ENCODE measurements around the gene CHRNA10.

CHRNA10 gene

DNA sequence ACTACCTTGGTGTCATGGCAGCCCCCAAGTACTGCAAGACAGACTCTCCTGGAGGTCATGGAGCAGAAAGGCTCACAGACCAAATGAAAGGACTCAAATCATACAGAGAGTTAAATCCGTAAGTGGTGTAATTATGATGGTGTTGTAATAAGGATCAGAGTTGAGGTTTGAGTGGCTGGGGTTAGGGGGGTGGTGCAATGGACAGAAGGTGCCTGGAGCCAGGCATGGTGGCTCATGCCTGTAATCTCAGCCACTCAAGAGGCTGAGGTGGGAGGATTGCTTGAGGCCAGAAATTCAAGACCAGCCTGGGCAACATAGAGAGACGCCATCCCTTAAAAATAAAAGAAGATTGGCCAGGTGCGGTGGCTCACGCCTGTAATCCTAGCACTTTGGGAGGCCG is 48.1 kb downstream of the CHRNA10 start:
- DNase-seq (no peak), ATAC-seq (ENCODE audit: insufficient read depth, low read depth) (no peak)
- Histone ChIP-seq H2AFZ (ENCODE audit: low read depth, low read length) (no peak overlapping the region), H3K4me3 (ENCODE audit: low read depth in 1 of 2, low read length in 2 of 2) (no peak overlapping the region), H3K9ac (ENCODE audit: low read depth, low read length) (no peak overlapping the region), H3K27me3 (ENCODE audit: insufficient read depth, low read length, poor library complexity) (peaks cover 5% of the 10 kb centered on the region), H3K36me3 (ENCODE audit: insufficient read depth, low read length) (no peaks in the 10 kb centered on the region), H3K9me3 (ENCODE audit: insufficient read depth, low read length, severe bottlenecking) (no peaks in the 10 kb centered on the region), H3K27ac (ENCODE audit: low read length) (no peak overlapping the region), H3K4me1 (ENCODE audit: insufficient read depth, low read length) (no peaks in the 10 kb centered on the region), H4K20me1 (ENCODE audit: insufficient read depth, low read length) (no peaks in the 10 kb centered on the region), H3K4me2 (ENCODE audit: insufficient read depth, low read length) (no peak overlapping the region), H3K79me2 (ENCODE audit: insufficient read depth, low read length) (no peaks in the 10 kb centered on the region)
- TF ChIP-seq, protein P1, sequence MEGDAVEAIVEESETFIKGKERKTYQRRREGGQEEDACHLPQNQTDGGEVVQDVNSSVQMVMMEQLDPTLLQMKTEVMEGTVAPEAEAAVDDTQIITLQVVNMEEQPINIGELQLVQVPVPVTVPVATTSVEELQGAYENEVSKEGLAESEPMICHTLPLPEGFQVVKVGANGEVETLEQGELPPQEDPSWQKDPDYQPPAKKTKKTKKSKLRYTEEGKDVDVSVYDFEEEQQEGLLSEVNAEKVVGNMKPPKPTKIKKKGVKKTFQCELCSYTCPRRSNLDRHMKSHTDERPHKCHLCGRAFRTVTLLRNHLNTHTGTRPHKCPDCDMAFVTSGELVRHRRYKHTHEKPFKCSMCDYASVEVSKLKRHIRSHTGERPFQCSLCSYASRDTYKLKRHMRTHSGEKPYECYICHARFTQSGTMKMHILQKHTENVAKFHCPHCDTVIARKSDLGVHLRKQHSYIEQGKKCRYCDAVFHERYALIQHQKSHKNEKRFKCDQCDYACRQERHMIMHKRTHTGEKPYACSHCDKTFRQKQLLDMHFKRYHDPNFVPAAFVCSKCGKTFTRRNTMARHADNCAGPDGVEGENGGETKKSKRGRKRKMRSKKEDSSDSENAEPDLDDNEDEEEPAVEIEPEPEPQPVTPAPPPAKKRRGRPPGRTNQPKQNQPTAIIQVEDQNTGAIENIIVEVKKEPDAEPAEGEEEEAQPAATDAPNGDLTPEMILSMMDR (IDR thresholded peaks at IDR 0.05; ENCODE audit: borderline replicate concordance, extremely low read depth, low read length, poor library complexity, severe bottlenecking), result no peak
- no peak for TF ChIP-seq EZH2 (IDR thresholded peaks at IDR 0.05; ENCODE audit: borderline replicate concordance, low read depth, low read length, severe bottlenecking)

DNA sequence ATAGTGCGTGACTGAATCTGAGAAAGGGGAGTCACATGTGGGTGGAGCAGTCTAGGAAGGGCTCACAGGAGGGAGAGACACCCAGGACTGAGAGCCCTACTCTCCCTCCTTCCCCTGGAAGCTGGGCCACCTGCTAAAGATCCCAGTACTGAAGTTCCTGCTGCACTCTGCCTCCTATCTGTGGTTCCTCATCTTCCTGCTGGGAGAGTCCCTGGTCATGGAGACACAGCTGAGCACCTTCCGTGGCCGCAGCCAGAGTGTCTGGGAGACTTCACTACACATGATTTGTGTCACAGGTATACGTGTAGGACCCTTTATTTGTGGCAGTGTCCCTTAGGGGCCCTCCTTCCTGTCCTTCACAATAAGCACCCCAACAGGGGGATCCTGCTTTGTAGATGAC is 48.7 kb downstream of the CHRNA10 start:
- Histone ChIP-seq H3K4me2 (ENCODE audit: insufficient read depth, low read length) (no peak overlapping the region), H3K9me3 (ENCODE audit: insufficient read depth, low read length, severe bottlenecking) (no peaks in the 10 kb centered on the region), H4K20me1 (ENCODE audit: insufficient read depth, low read length) (no peaks in the 10 kb centered on the region), H3K9ac (ENCODE audit: low read depth, low read length) (no peak overlapping the region), H2AFZ (ENCODE audit: low read depth, low read length) (no peak overlapping the region), H3K27ac (ENCODE audit: low read length) (no peak overlapping the region), H3K4me1 (ENCODE audit: insufficient read depth, low read length) (no peaks in the 10 kb centered on the region), H3K27me3 (ENCODE audit: insufficient read depth, low read length, poor library complexity) (peaks cover 5% of the 10 kb centered on the region), H3K79me2 (ENCODE audit: insufficient read depth, low read length) (no peaks in the 10 kb centered on the region), H3K36me3 (ENCODE audit: insufficient read depth, low read length) (no peaks in the 10 kb centered on the region), H3K4me3 (ENCODE audit: low read depth in 1 of 2, low read length in 2 of 2) (no peak overlapping the region)
- no peak for ATAC-seq (ENCODE audit: insufficient read depth, low read depth)
- TF ChIP-seq, protein P1 (IDR thresholded peaks at IDR 0.05; ENCODE audit: borderline replicate concordance, extremely low read depth, low read length, poor library complexity, severe bottlenecking), result no peak
- TF ChIP-seq EZH2 (IDR thresholded peaks at IDR 0.05; ENCODE audit: borderline replicate concordance, low read depth, low read length, severe bottlenecking), result no peak
- DNase-seq, result no peak

DNA sequence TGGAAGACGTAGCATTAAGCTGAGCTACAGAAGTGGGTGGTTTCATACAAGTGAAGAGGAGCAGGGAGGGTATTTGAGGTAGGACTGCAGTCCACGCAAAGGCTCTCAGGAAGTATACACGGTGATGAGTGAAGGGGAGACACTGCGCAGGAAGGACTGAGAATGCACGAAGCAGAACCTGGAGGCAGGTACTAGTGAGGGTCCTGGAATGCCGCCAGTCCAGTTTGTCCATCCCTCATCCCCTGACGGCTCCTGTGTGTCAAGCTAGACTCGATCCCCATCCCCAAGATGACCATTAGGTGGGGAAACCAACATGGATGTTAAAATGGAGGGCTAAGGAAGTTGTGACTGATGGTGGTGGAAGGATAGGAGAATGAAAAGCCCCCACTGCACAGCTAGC is 53.2 kb downstream of the CHRNA10 start:
- Histone ChIP-seq H3K4me1 (ENCODE audit: insufficient read depth, low read length) (no peaks in the 10 kb centered on the region), H3K9ac (ENCODE audit: low read depth, low read length) (no peak overlapping the region), H3K4me2 (ENCODE audit: insufficient read depth, low read length) (no peak overlapping the region), H2AFZ (ENCODE audit: low read depth, low read length) (no peak overlapping the region), H3K27ac (ENCODE audit: low read length) (no peak overlapping the region), H4K20me1 (ENCODE audit: insufficient read depth, low read length) (no peaks in the 10 kb centered on the region; the same call in 1 of the 2 replicates), H3K4me3 (ENCODE audit: low read depth in 1 of 2, low read length in 2 of 2) (no peak overlapping the region), H3K36me3 (ENCODE audit: insufficient read depth, low read length) (no peaks in the 10 kb centered on the region), H3K27me3 (ENCODE audit: insufficient read depth, low read length, poor library complexity) (peaks cover 5% of the 10 kb centered on the region), H3K79me2 (ENCODE audit: insufficient read depth, low read length) (no peaks in the 10 kb centered on the region), H3K9me3 (ENCODE audit: insufficient read depth, low read length, severe bottlenecking) (no peaks in the 10 kb centered on the region)
- TF ChIP-seq EZH2 (IDR thresholded peaks at IDR 0.05; ENCODE audit: borderline replicate concordance, low read depth, low read length, severe bottlenecking), result no peak
- TF ChIP-seq, protein P1 (IDR thresholded peaks at IDR 0.05; ENCODE audit: borderline replicate concordance, extremely low read depth, low read length, poor library complexity, severe bottlenecking), result no peak
- ATAC-seq (ENCODE audit: insufficient read depth, low read depth), result no peak
- DNase-seq, result no peak

Measured in DND-41 (cell line).